ENCODE data around the gene GALT.

GALT gene

DNA sequence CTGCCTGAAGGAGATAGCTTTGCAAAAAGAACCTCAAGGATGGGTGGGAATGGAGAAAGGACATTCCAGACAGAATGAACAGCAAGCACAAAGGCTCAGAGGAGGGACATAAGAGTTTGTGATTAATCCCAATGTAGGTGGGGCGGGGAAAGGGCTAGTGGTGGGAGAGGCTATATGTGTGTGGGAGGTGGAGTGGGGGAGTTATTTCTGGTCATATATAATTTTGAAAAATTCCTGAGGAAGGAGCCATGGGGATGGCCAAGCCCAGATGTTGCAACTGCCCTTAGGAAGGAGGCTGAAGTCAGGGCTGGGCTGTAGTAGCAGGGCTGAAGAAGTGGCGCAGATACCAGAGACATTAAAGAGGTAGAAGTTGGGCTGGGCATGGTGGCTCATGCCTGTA is 29.4 kb downstream of the GALT start:
- H3K27ac ChIP-seq (ENCODE audit: low read depth, low read length), result no peak overlapping the region

DNA sequence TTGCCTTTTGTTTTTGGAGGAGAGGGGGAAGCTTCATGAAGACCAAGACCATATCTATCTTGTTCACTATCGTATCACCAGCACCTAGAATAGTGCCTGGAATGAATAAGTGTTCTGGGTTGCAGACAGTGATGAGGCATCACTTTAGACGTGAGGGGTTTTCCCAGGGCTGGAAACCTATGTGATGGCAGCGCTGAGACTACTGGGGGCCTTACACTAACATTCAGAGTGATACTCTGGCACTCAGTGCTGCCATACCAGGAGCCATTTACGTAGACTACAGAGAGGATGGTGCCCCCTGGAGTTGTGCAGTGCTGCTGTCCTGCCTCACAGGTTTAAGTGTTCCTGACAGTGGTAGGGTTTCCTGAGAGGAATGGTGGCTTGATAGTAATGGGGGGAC is 37.7 kb downstream of the GALT start:
- no peaks in the 10 kb centered on the region for H3K27me3 ChIP-seq (ENCODE audit: control insufficient read depth in 1 of 2, insufficient read depth in 2 of 2, low read length in 2 of 2)
- no peak overlapping the region for H3K9ac ChIP-seq (ENCODE audit: low read depth in 1 of 2, low read length in 2 of 2)
- no peak overlapping the region for H3K27ac ChIP-seq (ENCODE audit: low read depth, low read length)
- no peaks in the 10 kb centered on the region for H3K9me3 ChIP-seq (ENCODE audit: control insufficient read depth in 1 of 2, low read length in 2 of 2)
- H3K4me1 ChIP-seq (ENCODE audit: control insufficient read depth in 1 of 2, insufficient read depth in 2 of 2, low read length in 2 of 2), result peaks cover 1 to 4% of the 10 kb centered on the region in 2 donors
- H3K36me3 ChIP-seq (ENCODE audit: control insufficient read depth in 1 of 2, insufficient read depth in 2 of 2, low read length in 2 of 2), result no peaks in the 10 kb centered on the region
- H3K4me3 ChIP-seq (ENCODE audit: low read depth in 1 of 2, low read length in 2 of 2), result no peak overlapping the region

More for the DNA sequence above, 29.4 kb downstream of the GALT start:
- no peak overlapping the region for H3K9ac ChIP-seq (ENCODE audit: low read depth in 1 of 2, low read length in 2 of 2)
- no peaks in the 10 kb centered on the region for H3K9me3 ChIP-seq (ENCODE audit: control insufficient read depth in 1 of 2, low read length in 2 of 2)
- no peak overlapping the region for H3K4me3 ChIP-seq (ENCODE audit: low read depth in 1 of 2, low read length in 2 of 2)
- H3K36me3 ChIP-seq (ENCODE audit: control insufficient read depth in 1 of 2, insufficient read depth in 2 of 2, low read length in 2 of 2), result no peaks in the 10 kb centered on the region
- H3K27me3 ChIP-seq (ENCODE audit: control insufficient read depth in 1 of 2, insufficient read depth in 2 of 2, low read length in 2 of 2), result no peaks in the 10 kb centered on the region
- no peaks in the 10 kb centered on the region for H3K4me1 ChIP-seq (ENCODE audit: control insufficient read depth in 1 of 2, insufficient read depth in 2 of 2, low read length in 2 of 2)

DNA sequence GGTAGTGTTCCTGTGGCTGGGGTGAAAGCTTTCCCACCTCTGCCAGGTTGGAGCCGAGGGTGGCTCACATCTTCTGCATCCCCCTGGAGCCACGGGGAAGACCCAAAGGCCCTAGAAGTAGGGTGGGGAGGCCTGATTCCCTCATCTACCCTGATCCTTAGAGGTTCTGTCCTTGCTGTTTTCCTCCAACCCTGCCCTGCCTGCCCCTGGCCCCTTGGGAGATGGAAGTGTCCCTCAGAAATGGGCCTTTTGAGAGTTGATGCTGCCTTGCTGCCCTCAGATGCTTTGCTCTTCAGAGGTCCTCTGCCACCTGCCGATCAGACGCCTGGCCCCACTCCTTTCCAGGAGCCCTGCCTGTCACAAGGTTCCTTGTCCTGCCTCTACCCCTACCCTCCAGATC is 38.3 kb downstream of the GALT start:
- no peaks in the 10 kb centered on the region for H3K36me3 ChIP-seq (ENCODE audit: control insufficient read depth in 1 of 2, insufficient read depth in 2 of 2, low read length in 2 of 2)

DNA sequence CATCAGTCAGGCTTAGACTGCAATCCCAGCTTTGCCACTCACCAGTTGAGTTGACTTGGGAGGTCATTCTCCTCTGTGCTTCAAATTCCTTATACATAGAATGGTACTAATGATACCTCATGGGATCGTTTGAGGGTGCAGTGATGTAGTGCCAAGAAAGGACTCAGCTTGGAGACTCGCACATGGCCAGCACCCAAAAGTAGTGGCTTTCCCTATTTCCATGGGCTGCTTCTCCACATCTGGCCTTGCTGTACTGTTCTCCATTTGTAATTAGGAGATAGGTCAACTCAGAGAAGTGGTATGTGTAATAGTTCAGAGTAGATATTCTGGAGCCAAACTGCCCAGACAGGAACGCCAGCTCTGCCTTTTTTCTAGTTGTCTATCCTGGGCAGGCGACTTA is 39.1 kb downstream of the GALT start:
- Histone ChIP-seq H3K4me3 (ENCODE audit: low read depth in 1 of 2, low read length in 2 of 2) (no peak overlapping the region), H3K9me3 (ENCODE audit: control insufficient read depth in 1 of 2, low read length in 2 of 2) (no peaks in the 10 kb centered on the region), H3K9ac (ENCODE audit: low read depth in 1 of 2, low read length in 2 of 2) (no peak overlapping the region), H3K4me1 (ENCODE audit: control insufficient read depth in 1 of 2, insufficient read depth in 2 of 2, low read length in 2 of 2) (peaks cover 8 to 12% of the 10 kb centered on the region in 2 donors), H3K36me3 (ENCODE audit: control insufficient read depth in 1 of 2, insufficient read depth in 2 of 2, low read length in 2 of 2) (no peaks in the 10 kb centered on the region), H3K27me3 (ENCODE audit: control insufficient read depth in 1 of 2, insufficient read depth in 2 of 2, low read length in 2 of 2) (no peaks in the 10 kb centered on the region), H3K27ac (ENCODE audit: low read depth, low read length) (no peak overlapping the region)

More for the DNA sequence above, 38.3 kb downstream of the GALT start:
- Histone ChIP-seq H3K9ac (ENCODE audit: low read depth in 1 of 2, low read length in 2 of 2) (no peak overlapping the region), H3K4me3 (ENCODE audit: low read depth in 1 of 2, low read length in 2 of 2) (no peak overlapping the region), H3K27me3 (ENCODE audit: control insufficient read depth in 1 of 2, insufficient read depth in 2 of 2, low read length in 2 of 2) (no peaks in the 10 kb centered on the region), H3K9me3 (ENCODE audit: control insufficient read depth in 1 of 2, low read length in 2 of 2) (no peaks in the 10 kb centered on the region), H3K27ac (ENCODE audit: low read depth, low read length) (no peak overlapping the region), H3K4me1 (ENCODE audit: control insufficient read depth in 1 of 2, insufficient read depth in 2 of 2, low read length in 2 of 2) (peaks cover 7 to 11% of the 10 kb centered on the region in 2 donors)

DNA sequence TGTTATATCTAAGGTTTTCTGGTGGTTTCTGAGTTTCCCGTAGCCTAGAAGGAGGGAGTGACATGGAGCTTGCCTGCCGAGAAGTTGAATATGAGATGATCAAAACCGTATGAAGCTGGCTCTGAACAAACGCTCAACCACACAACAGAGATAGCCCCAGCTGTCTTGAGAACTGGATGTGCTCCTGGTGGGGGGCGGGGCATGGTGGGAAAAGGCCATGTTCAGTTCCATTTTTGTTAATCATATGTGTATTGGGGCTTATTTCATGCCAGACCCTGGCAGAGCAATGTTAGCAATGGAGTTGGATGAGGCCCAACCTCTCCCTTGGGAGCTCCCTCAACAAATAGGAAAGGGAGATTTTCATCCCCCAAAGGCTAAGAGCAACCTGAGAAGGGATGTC is 39.8 kb downstream of the GALT start:
- no peak overlapping the region for H3K9ac ChIP-seq (ENCODE audit: low read depth in 1 of 2, low read length in 2 of 2)
- no peak overlapping the region for H3K4me3 ChIP-seq (ENCODE audit: low read depth in 1 of 2, low read length in 2 of 2)
- H3K4me1 ChIP-seq (ENCODE audit: control insufficient read depth in 1 of 2, insufficient read depth in 2 of 2, low read length in 2 of 2), result peaks cover 8 to 12% of the 10 kb centered on the region in 2 donors
- H3K27me3 ChIP-seq (ENCODE audit: control insufficient read depth in 1 of 2, insufficient read depth in 2 of 2, low read length in 2 of 2), result no peaks in the 10 kb centered on the region
- H3K27ac ChIP-seq (ENCODE audit: low read depth, low read length), result no peak overlapping the region
- no peaks in the 10 kb centered on the region for H3K36me3 ChIP-seq (ENCODE audit: control insufficient read depth in 1 of 2, insufficient read depth in 2 of 2, low read length in 2 of 2)
- no peaks in the 10 kb centered on the region for H3K9me3 ChIP-seq (ENCODE audit: control insufficient read depth in 1 of 2, low read length in 2 of 2)

DNA sequence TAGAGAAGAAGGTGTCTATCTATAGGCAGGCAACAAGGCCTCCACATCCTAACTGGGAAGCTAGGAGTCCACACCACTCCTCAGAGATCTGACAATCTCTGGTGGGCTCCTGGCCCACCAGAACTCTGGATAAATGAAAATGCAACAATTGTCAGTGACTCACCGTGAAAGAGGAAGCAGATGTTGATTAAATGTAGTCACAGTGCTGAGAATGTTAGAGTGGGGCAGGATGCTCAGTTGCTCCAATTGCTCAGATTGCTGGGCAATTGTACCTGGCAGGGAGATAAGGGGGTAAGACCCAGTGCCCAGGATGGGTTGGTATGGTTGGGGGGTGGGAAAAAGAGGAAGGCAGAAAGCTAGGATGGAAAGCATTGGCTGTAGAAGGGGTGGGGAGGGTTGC is 40.3 kb downstream of the GALT start:
- Histone ChIP-seq H3K4me1 (ENCODE audit: control insufficient read depth in 1 of 2, insufficient read depth in 2 of 2, low read length in 2 of 2) (peaks cover 8 to 12% of the 10 kb centered on the region in 2 donors), H3K4me3 (ENCODE audit: low read depth in 1 of 2, low read length in 2 of 2) (no peak overlapping the region), H3K27ac (ENCODE audit: low read depth, low read length) (no peak overlapping the region), H3K9me3 (ENCODE audit: control insufficient read depth in 1 of 2, low read length in 2 of 2) (no peaks in the 10 kb centered on the region), H3K36me3 (ENCODE audit: control insufficient read depth in 1 of 2, insufficient read depth in 2 of 2, low read length in 2 of 2) (no peaks in the 10 kb centered on the region), H3K27me3 (ENCODE audit: control insufficient read depth in 1 of 2, insufficient read depth in 2 of 2, low read length in 2 of 2) (no peaks in the 10 kb centered on the region), H3K9ac (ENCODE audit: low read depth in 1 of 2, low read length in 2 of 2) (no peak overlapping the region)

DNA sequence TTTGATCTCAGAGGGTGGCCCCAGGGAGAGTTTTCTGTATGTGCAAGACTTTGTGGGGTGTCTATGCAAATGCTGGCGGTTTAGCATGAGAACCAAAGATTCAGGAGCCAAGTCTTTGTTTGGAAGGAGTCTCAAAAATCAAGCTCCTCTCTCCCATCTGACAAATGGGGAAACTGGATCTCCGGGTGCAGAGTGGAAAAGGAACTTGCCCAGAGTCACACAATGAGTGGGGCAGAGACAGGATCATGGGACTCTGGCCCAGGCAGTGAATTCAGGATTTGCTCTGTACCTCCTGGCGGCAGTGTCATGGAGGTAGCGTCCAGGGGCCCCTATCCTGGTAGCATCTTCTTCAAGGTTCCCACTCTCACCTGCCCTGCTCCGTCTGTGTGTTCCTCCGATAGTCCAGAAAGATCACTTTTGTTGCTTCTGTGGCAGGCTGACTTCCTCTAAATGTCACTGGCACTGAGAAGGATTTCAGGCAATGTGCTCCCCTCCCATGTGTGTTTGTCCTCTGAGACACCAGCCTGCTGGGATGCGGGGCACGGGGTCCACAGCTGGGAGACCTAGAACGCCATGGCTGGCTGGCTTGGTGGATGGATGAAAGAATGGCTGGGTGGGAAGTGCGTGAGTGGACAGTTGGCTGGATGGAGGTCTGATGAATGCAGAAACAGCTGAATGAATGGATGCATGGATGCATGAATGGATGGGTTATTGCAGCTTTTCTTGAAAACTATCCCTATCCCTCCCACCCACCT is 41.0 kb downstream of the GALT start:
- no peak overlapping the region for H3K27ac ChIP-seq (ENCODE audit: low read depth, low read length)
- no peaks in the 10 kb centered on the region for H3K36me3 ChIP-seq (ENCODE audit: control insufficient read depth in 1 of 2, insufficient read depth in 2 of 2, low read length in 2 of 2)
- H3K4me3 ChIP-seq (ENCODE audit: low read depth in 1 of 2, low read length in 2 of 2), result no peak overlapping the region
- H3K9ac ChIP-seq (ENCODE audit: low read depth in 1 of 2, low read length in 2 of 2), result no peak overlapping the region
- H3K27me3 ChIP-seq (ENCODE audit: control insufficient read depth in 1 of 2, insufficient read depth in 2 of 2, low read length in 2 of 2), result no peaks in the 10 kb centered on the region
- H3K4me1 ChIP-seq (ENCODE audit: control insufficient read depth in 1 of 2, insufficient read depth in 2 of 2, low read length in 2 of 2), result peaks cover 8 to 12% of the 10 kb centered on the region in 2 donors
- H3K9me3 ChIP-seq (ENCODE audit: control insufficient read depth in 1 of 2, low read length in 2 of 2), result no peaks in the 10 kb centered on the region

DNA sequence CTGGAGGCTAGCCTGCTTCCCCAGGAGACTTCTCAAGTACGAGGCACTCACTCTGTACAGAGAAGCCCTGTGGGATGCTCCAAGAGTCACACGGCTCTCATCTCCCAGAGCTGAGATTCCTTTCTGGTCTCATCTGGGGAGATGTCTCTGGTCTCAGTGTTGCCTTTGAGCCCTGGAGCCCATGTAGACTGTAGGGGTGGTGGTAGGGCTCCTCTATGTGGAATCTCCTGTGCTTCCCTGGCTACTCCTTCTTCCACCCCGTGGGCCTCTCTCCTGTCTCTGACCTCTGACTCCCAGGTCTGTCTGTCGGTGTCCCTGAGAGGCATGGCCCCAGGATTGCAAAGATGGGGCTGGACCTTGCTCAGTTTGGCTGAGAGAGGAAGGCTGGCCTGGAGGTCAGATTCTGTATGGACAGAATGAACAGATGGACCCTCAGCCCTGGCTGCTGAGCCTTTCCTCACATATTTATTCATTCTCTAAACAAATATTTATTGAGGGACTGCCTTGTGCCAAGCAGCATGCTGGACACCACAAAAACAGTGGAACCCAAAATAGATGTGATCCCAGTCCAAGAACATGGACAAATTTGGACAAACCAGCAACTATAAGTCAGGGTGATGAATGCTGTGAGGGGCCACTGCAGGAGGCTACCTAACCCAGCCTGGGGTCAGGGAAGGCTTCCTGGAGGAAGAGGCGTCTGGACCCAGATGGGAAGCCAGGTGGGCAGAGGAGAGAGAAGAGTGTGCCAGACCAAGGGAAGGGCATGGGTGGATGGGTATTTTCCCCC is 42.0 kb downstream of the GALT start:
- no peak overlapping the region for H3K4me3 ChIP-seq (ENCODE audit: low read depth in 1 of 2, low read length in 2 of 2)
- no peak overlapping the region for H3K9ac ChIP-seq (ENCODE audit: low read depth in 1 of 2, low read length in 2 of 2)
- no peaks in the 10 kb centered on the region for H3K27me3 ChIP-seq (ENCODE audit: control insufficient read depth in 1 of 2, insufficient read depth in 2 of 2, low read length in 2 of 2)
- H3K9me3 ChIP-seq (ENCODE audit: control insufficient read depth in 1 of 2, low read length in 2 of 2), result no peaks in the 10 kb centered on the region
- H3K27ac ChIP-seq (ENCODE audit: low read depth, low read length), result no peak overlapping the region
- H3K4me1 ChIP-seq (ENCODE audit: control insufficient read depth in 1 of 2, insufficient read depth in 2 of 2, low read length in 2 of 2), result peaks cover 8 to 12% of the 10 kb centered on the region in 2 donors
- no peaks in the 10 kb centered on the region for H3K36me3 ChIP-seq (ENCODE audit: control insufficient read depth in 1 of 2, insufficient read depth in 2 of 2, low read length in 2 of 2)

DNA sequence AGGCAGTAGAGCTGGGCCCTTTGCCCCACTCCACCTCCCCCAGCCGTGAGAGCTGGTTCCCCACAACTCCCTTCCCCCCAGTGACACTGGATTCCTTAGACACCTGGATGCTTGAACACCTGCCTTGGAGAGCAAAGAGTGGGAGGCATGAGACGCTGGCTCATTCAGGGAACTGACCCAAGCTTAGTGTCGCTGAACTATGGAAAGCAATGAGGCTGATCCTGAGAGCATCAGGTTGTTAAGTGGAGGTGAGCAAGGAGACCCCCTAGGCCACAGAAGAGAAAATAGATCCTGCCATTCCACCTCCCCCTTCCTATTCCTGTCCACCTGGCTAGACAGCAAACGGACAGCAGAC is 42.6 kb downstream of the GALT start:
- Histone ChIP-seq H3K27ac (ENCODE audit: low read depth, low read length) (no peak overlapping the region), H3K4me3 (ENCODE audit: low read depth in 1 of 2, low read length in 2 of 2) (no peak overlapping the region), H3K4me1 (ENCODE audit: control insufficient read depth in 1 of 2, insufficient read depth in 2 of 2, low read length in 2 of 2) (peaks cover 8 to 12% of the 10 kb centered on the region in 2 donors), H3K27me3 (ENCODE audit: control insufficient read depth in 1 of 2, insufficient read depth in 2 of 2, low read length in 2 of 2) (no peaks in the 10 kb centered on the region), H3K36me3 (ENCODE audit: control insufficient read depth in 1 of 2, insufficient read depth in 2 of 2, low read length in 2 of 2) (no peaks in the 10 kb centered on the region), H3K9ac (ENCODE audit: low read depth in 1 of 2, low read length in 2 of 2) (no peak overlapping the region), H3K9me3 (ENCODE audit: control insufficient read depth in 1 of 2, low read length in 2 of 2) (no peaks in the 10 kb centered on the region)

DNA sequence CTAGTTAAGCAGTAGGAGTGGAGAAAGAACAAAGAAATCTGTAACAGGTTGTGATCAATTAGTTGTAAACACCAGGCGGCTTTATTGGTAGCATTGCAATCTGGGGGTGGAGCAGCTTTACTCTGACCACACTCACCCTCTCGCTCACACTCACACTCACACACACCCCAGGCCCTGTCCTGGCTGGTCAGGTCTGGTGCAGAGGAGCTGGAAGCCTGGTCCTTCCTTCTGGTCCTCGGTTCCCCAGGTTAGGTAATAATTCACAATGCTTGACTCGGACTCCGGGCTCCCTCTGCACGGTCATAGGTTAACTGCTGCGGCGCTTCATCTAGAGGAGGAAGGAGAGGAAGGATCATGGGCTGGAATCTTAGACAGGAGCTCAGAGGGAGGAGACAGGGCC is 43.0 kb downstream of the GALT start:
- Histone ChIP-seq H3K9ac (ENCODE audit: low read depth in 1 of 2, low read length in 2 of 2) (no peak overlapping the region), H3K4me3 (ENCODE audit: low read depth in 1 of 2, low read length in 2 of 2) (no peak overlapping the region), H3K36me3 (ENCODE audit: control insufficient read depth in 1 of 2, insufficient read depth in 2 of 2, low read length in 2 of 2) (no peaks in the 10 kb centered on the region), H3K27me3 (ENCODE audit: control insufficient read depth in 1 of 2, insufficient read depth in 2 of 2, low read length in 2 of 2) (no peaks in the 10 kb centered on the region), H3K4me1 (ENCODE audit: control insufficient read depth in 1 of 2, insufficient read depth in 2 of 2, low read length in 2 of 2) (peaks cover 8 to 12% of the 10 kb centered on the region in 2 donors), H3K9me3 (ENCODE audit: control insufficient read depth in 1 of 2, low read length in 2 of 2) (no peaks in the 10 kb centered on the region), H3K27ac (ENCODE audit: low read depth, low read length) (no peak overlapping the region)
